COLO829 (cell line): ENCODE measurements around the gene CPOX.
"Not testable (repeated sequence)": the region's sequence is repeated elsewhere in the genome, so short reads cannot be mapped to it uniquely, and the experiment has no call there.

ENCODE experiments used
- DNase-seq: peaks from one replicate; pipeline ENCODE4 v3.0.0; 2012; ENCODE audit warnings: low spot score

Gene CPOX

DNA sequence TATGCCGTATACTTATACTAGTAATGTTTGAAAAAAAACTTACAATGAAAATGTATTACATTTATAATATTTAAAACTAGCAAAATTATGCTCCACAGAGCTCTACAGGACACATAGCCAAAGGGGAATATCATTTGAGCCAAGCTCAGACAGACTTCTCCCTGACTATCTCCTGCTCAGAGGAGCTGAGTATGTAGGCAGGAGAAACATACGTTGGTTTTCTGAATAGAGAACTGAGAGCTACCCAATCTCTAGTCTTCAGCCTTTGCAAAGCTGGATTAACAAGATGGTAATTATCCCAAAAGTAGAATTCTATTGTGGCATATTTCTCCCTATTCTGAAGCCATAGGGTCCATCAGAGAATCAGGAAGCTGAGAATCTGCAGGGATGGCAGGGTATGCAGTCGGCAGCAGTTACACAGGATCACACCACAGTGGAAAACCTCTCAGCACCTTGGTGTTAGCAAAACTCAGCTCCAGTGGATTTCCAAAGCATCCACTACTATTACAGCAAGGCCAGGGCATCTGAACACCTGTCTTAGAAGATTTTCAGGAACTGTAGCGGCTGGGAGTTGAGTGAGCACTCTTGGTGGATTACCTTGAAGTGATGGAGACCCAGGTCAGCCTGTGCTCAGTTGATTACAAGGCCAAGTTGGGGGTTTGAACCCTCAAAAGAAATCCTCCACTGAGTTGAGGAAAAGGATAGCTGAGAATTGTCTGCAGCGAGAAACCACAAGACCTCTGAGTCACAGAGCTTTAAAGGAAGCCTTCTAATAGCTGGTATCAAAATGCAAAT is 31.5 kb downstream of the CPOX start:
- peak; percentile 53 for DNase-seq

DNA sequence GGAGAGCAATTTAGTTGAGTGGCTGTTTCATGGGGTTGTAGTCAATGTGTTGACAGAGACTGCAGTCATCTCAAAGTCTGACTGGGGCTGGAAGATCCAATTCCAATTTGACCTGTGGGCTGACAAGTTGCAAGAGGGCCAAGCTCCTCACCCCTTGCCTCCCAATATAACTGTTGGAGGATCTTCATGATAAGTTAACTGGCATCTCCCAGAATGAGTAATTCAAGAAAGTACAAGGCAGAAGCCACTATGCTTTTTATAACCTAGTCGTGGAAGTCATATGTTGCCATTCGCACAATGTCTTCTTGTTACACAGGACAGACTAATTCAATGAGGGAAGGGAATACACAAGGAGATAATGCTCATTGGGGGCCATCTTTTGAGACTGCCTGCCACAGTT is 32.5 kb downstream of the CPOX start:
- DNase-seq = peak; percentile 26

DNA sequence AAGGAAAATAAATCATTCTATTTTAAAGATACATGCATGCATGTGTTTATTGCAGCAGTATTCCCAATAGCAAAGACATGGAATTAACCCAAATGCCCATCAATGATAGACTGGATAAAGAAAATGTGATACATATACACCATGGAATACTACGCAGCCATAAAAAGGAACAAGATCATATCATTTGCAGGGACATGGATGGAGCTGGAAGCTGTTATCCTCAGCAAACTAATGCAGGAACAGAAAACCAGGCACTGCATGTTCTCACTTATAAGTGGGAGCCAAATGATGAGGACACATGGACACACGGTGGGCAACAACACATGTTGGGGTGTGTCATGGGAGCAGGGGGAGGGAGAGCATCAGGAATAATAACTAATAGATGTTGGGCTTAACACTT is 33.6 kb downstream of the CPOX start:
- DNase-seq = not testable (repeated sequence)

DNA sequence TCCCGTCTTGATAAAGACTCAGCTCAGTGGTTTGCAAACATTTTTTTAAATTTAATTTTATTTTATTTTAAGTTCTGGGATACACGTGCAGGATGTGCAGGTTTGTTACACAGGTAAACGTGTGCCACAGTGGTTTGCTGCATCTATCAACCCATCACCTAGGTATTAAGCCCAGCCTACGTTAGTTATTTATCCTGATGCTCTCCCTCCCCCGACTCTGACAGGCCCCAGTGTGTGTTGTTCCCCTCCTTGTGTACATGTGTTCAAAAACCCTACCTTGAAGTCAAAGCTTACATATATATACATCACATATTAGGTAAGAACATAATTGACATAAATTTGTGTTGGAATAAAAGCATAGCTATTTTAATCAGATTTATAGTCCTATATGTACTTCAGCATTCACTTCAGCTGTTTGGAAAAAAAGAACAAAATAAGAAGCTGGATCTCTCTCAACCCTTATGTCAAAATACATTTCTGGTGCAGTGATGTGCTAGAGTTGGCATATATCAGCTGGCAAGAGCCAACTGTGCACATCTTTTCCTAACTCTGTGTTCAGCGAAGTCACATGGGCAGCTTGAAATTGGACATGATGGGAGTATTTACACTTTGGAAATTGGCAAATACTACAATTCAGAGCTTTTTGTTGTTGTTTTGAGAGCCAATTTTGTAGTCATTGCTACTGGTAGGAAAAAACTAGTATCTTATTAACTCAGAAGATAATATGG is 35.1 kb downstream of the CPOX start:
- no peak for DNase-seq

DNA sequence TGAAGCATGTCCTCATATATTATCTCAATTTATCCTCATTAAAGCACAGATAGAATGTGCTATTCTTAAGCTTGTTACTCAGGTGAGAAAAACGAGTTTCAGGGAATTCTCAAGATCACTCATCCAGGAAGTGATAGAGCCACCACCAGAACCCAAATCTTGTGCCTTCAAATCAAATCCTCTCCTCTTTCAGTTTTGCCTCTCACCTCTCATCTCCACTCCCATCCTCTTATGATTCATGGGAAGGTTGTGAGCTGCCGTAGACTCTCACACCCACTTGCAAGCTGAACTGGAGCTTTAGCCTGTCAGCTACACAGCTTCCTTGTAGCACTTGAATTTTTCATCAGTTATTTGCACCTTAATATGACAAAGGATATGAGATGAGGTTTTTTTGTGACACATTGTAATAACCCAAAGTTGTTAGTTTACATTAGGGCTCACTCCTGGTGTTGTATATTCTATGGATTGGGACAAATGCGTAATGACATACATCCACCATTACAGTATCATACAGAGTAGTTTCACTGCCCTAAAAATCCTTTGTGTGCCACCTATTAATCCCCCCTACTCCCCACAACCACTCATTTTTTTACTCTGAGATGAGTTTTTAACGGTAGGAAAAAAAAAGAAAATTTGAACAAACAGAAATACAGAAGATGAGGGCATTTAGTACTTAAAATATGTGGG is 35.9 kb downstream of the CPOX start:
- DNase-seq = no peak

DNA sequence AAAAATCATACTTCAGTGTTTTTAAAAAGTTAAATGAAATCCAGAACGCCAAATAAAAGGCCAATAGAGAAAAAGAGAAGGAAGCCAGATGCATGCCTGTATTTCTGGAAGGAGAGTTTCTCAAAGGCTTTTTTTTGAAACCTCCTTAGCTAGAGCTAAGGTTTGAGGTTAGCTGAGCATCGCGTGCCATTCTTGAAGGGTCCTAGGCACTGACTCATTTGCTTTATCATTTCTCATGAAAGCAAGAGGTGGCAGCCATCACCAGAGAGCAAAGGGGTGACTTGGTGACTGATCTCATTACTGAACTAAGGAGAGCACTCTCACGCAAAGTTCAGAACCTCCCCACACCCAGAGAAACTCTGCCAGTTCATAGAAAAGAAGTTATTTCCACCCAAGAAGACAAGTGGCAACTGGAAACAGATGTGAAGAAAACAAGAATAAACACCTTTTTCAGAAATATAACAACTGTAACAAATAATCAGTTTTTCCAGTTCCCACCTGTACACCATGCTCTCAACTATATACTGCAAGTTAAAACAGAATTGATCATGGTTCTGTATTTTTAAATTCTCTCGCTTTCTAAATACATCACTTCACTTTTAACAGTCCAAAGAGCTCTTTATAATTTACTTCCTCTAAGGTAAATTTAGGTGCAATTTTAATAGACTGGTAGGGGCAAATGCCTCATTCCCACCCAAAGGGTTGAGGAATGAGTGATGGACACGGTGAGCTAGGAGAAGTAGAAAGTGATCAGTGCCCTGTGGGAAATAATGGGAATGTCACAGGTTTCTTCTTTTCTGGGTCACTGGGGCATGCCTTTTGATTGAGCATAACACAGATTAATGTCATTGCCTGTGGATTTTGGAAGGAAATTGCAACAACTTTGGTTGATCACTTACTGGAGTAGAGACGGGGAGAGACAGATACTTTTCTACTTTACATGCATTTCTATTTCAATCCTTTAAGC is 37.0 kb downstream of the CPOX start:
- DNase-seq = no peak

DNA sequence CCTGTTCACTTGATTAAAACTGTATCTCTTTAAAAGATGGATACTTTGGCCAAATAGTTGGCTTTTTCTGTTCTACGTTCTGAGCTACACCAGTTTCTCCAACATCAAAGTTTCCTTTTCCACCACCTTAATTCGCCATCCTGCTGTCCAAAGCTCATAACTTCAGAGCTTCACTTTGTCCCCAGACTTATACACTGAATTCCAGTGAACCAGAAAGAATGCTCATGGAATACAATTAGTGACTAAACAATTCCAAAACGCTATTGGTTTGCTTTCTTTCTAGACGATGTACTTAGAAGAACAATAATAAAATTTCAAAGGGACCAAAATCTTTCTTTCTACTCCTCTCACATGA is 38.4 kb downstream of the CPOX start:
- no peak for DNase-seq

DNA sequence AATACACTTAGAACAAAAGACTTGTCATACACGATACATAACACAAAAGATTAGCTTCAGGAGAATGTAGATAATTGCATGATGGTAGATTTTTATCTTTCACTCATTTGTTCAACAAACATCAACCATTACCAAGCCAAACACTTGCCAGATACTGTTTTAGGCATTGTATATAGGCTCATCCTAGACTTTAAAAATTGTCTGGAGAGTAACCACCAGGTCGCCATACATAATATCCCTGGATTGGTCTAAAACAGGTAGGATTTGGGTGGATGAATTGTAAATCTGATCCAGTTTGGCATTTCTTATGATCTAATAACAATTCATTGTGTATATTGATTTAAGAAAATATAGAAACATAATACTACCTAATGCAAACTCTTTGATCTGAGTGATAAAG is 38.8 kb downstream of the CPOX start:
- DNase-seq = no peak

DNA sequence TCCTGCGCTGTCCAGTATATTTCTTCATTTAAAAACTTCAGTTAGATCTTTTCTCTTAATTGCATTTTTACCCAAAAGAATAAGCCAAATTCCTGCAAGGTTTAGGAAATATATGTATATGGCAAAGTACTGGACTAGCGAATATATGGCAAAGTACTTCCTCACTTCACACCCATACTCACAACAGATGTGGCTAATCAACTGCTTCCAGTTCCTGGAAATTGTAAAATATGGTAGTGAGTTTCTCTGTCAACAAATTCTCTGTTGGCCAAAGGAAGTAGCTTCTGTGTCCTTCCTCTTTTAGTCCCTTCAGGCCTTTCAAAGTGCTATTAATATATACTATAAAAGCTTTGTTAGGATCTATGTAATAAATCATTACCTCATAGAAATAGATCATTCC is 39.7 kb downstream of the CPOX start:
- DNase-seq = no peak

DNA sequence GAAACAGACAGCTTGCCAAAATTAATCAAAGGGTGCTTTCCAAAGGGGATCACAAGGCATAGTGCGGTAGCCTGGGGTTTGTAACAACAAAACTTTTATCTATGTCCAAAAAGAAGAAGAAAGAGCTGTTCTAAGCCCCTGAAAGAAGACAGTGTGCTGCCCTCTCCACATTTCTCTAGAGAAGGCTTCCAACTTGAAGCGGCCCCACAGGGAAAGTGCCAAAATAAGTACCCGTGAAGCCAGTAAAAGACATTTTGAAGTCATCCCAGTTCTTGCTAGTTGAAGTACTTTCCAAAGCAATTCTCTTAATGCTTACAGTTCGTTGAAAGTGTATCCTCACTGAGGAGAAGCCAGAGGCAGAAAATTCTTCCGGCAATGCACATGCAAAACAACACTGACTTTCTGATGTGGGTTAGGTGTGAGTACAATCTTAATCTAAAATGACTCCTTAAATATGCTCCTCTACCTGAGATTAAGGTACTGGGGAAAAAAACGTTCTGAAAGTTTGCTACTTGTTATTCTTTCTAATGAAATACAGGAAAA is 40.3 kb downstream of the CPOX start:
- DNase-seq = peak; percentile 68

DNA sequence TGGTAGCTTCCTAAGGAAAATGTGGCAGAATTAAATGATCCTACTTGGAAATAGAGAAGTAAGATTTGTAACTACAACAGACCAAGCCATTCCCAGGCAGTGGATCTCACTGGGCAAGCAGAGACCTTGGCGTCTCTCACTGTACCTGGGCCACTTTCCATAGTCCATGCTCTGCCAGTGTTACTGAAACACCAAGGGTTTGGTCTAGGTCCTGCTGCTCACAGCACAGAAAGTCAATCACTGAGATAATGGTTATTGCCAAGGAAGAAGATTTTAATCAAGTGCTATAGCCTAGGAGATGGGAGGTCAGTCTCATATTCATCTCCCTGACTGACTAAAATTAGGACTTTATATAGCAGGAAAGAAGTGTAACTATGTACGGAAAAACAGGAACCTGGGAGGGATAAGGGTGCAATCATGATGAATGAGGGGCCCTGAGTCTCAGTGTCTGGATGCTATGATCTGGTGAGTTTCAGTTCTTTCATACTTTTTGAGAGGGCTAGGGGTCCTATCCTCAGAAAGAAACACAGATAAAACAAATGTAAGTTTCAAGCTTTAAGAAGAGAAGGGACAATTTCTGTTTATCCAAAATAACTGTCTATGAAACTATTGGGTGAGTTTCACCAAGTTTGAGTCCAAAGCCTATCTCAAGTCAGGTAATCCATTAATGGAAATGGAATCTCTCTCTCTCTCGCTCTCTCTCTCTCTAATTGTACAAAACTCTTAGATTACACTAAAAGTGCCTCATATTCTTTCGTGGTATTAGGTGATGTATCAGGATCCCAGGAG is 41.0 kb downstream of the CPOX start:
- DNase-seq = no peak

DNA sequence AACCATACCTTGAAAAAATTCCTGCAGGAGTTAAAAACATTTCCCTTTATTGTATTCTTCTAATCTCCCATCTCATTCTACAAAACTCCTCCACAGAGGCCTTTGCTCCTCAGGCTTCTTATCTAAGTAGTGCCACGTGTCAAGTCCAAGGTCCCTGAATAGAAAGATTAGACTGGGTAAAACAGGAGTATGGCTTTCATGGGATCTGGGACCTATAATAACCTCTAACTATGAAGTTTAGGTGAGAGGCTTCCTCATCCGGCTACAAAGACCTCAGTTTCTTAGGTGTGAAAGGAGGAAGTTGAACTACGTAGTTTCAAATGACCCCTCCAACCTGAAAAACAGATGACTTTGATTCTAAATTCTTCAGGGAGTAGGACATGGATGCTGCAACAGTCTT is 41.7 kb downstream of the CPOX start:
- no peak for DNase-seq

DNA sequence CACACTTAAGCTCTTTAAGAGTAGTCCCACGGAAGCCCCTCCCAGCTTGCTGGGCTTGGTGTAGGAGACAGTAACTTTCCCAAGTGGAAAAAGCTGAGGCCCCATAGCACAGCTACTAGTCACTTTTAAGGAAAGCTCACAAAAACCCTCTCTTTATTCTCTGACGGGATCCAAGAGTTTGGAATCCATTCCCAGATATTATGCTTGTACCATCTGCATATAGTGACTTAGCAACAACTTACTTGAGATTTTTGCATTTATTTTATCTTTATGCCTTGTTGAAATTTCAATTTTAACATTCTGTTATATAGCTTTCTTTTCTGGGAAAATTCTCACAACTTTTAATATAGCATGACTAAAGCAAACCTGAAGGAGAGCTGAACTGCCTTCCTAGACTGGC is 42.2 kb downstream of the CPOX start:
- no peak for DNase-seq

DNA sequence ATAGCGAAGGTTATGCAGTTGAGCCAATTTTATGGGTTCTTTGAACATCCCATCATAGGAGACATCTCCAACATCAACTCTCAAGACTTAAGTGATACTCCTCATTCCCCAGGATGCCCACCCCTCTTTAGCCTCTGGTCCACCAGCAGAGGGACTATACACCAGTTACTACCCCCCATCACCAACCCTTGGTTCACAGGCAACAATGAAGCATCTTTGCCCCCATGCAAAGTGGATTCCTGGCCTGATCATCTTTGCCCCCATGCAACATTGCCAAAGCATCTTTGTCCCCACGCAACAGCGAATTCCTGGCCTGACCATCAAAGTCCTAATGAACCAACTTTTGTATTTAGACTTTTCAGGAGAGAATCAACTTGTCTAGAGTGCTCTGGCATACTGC is 42.6 kb downstream of the CPOX start:
- no peak for DNase-seq

DNA sequence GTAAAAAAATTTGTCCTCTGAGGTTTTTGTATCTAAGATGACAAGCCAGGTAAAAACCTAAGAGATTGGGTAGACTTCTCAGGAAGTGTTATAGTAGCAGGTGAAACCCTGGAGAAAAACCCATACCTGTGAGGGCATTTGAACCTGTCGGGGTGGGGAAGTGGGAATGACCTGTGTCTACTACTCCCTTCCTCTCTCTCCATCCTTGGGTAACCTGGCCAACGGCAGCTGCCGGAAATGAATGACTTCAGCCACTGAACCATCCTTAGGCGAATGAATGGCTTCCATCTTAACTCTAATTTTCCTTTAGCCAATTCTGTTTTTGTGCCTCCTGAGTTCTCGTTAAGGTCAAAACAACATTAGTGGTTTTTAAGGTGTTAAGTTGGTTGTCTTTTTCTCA is 44.9 kb downstream of the CPOX start:
- no peak for DNase-seq

DNA sequence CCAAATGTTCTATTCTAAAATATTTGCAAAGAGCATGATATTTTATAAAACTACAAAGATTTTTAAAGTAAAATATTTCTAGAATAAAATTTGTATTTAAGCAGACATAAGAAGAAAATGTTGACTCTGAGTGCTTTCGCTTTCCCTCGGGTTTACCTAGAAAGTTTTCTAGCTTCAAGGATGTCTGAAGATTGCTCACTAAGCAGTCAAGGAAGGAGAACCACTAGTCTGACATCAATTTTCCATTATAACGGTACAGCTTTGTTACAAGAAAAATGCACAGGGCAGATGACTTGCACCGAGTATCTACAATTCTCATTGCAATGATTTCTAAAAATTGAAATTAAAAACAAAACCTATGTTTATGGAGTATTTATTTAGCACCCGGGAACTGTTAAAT is 47.5 kb downstream of the CPOX start:
- DNase-seq = no peak

DNA sequence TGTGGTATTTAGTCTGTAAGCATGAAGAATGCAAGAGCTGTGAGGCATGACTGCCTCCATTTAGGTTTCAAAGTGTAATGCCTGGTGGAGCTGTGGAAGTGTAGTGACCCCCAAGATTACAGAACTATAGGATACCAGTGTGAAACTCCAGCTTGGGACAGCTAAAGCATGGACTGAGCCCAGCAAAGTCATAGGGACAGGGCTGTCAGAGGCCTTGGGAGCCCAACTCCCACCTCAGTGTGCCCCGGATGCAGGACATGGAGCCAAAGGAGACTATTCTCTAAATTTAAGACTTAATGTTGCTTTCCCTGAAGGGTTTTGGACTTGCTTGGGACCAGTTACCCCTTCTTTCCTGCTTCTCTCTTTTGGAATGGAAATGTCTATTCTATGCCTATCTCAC is 50.8 kb downstream of the CPOX start:
- no peak for DNase-seq

DNA sequence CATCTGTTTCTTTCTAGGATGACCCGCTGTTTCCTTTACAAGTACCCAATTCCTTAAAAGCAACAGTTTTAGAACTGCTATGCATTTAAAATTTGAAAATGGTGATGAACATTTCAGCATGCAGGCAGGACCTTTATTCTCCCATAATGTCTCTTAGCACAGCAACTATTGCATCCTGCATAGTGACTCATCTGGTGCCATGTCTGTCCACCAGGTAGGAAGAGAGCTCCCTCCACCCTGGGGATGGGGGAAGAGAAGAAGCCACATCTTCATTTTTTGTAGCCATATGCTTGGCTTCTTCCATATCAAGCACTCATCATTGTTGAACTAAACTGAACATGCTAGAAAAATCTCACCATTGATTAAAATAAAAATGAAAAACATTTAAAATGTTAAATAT is 51.7 kb downstream of the CPOX start:
- DNase-seq = no peak

DNA sequence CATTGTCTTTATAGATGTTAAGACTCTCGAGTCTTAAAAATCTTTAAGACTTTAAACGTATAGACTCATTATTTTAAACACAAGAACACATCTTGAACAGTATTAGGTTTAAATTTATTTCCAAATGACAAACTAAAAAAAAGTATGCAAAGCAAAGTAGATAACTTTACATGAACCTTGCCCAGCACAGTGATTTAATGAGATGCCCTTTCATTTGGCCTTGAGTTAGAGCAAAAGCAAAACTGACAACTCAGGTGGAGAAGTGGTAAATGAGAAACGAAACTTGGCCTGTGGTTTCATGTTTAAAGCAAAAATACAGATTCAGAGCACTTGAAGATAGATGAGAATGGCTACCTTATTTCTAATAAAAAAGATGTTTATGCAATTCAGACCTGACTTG is 53.1 kb downstream of the CPOX start:
- DNase-seq = no peak

DNA sequence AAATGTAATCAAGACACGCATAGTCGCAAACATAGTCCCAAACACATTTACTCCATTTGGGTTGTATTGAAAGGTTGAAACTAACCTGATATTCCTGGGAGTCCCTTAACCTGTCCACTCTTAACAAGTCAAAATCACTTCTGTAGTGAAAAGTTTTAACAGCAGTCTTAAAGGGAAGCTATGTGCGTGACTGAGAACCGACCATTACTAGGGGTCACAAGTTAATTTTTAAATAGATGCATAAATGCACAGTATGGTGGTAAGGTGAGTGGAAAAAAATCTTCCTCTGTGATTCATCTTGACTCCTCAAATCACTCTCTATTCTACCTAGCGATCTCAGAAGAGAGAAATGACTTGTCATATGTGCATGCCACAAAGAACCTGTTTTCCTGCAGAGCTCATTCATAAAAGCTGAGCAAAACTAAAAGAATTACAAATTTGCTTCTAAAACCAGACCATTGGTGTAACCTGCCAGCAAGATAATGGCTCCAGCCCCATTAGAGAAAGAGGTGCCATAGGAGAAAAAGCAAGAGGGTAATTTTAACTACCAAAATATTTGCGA is 56.9 kb downstream of the CPOX start:
- no peak for DNase-seq

DNA sequence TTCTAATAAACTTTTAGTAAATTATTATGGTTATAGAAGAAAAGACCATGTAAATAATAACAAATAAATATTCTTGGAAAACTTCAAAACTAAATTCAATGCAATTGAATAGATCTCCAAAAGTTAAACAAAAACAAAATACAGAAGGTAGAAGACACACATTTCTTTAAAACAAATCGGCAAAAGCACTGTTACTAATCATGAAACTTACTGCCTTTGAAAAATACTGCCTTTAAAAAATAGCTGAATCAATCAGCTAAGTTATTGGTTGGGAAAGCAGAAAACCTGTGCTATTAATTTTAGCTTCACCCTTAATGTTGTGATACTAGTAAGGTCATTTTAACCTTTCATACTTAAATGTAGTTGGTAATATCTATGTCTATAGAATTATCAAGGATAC is 58.7 kb downstream of the CPOX start:
- no peak for DNase-seq
